ENCODE results near the gene SLC9A7. TPM values are rescaled to one million over a fixed set of nuclear protein-coding genes. Genes with fewer than 3 reads are reported as not detected.

Gene SLC9A7
- total RNA-seq, 2 experiments from 2014 or later = 2.2 to 3.2 TPM

- Histone ChIP-seq H3K4me3 (ENCODE audit: low read length) (no peak overlapping the region), H3K27me3 (ENCODE audit: control insufficient read depth in 1 of 2, insufficient read depth in 2 of 2, low read length in 2 of 2) (no peaks in the 10 kb centered on the region), H3K4me1 (ENCODE audit: insufficient read depth, low read length) (peaks cover 8% of the 10 kb centered on the region), H3K27ac (ENCODE audit: low read depth in 1 of 2, low read length in 2 of 2) (no peak overlapping the region), H3K36me3 (ENCODE audit: insufficient read depth, low read length) (no peaks in the 10 kb centered on the region), H3K9me3 (ENCODE audit: control insufficient read depth in 1 of 2, insufficient read depth in 1 of 2, low read length in 2 of 2) (peaks cover 0 to 8% of the 10 kb centered on the region in 2 experiments)
- H3K36me3 Mint-ChIP-seq (ENCODE audit: low read depth) = peaks cover 15% of the 10 kb centered on the region
- H3K9me3 Mint-ChIP-seq = peaks cover 2% of the 10 kb centered on the region
- POLR2A ChIA-PET = no interaction called here
- TF ChIP-seq CTCF (IDR thresholded peaks at IDR 0.05) = no peak
- H3K4me3 Mint-ChIP-seq = no peak overlapping the region
- ATAC-seq (ENCODE audit: poor library complexity) = no peak
- no peak for DNase-seq
- peaks cover 6% of the 10 kb centered on the region for H3K27me3 Mint-ChIP-seq
- CTCF ChIA-PET = no interaction called here
- H3K27ac Mint-ChIP-seq = no peak overlapping the region
- H3K4me1 Mint-ChIP-seq (ENCODE audit: low read depth) = peaks cover 26% of the 10 kb centered on the region
- intact Hi-C loops (cut with DNase I, micrococcal nuclease) = no loop called here
Observed at GRCh38 chrX:46617906-46618305, 141.0 kb downstream of the SLC9A7 start.

- peak overlapping the region; percentile 23 for H3K27ac Mint-ChIP-seq
- no peak for TF ChIP-seq CTCF (IDR thresholded peaks at IDR 0.05)
Observed at GRCh38 chrX:46611658-46612362, 147.1 kb downstream of the SLC9A7 start.

GRCh38 chrX:46610070-46610658, 148.8 kb downstream of the SLC9A7 start:
- no peak for TF ChIP-seq CTCF (IDR thresholded peaks at IDR 0.05)
- ChIA-PET CTCF (no interaction called here), POLR2A (interaction anchor here (0.8 to 1.9 kb wide), 4 partner anchors 17 to 36 kb away, joined by 3 to 6 read pairs (median 3); no protein-coding TSS in a partner anchor)
- Mint-ChIP-seq H3K27me3 (no peaks in the 10 kb centered on the region), H3K36me3 (ENCODE audit: low read depth) (no peaks in the 10 kb centered on the region), H3K27ac (no peak overlapping the region), H3K9me3 (no peaks in the 10 kb centered on the region), H3K4me3 (no peak overlapping the region), H3K4me1 (ENCODE audit: low read depth) (peaks cover 40% of the 10 kb centered on the region)
- no peaks in the 10 kb centered on the region for H3K27me3 ChIP-seq (ENCODE audit: control insufficient read depth in 1 of 2, insufficient read depth in 2 of 2, low read length in 2 of 2)
- H3K27ac ChIP-seq (ENCODE audit: low read depth in 1 of 2, low read length in 2 of 2) = no peak overlapping the region
- peak in 1 of 14 experiments; percentile 27 for DNase-seq
- intact Hi-C loops (cut with DNase I, micrococcal nuclease) = no loop called here
- no peaks in the 10 kb centered on the region for H3K36me3 ChIP-seq (ENCODE audit: insufficient read depth, low read length)
- H3K4me3 ChIP-seq (ENCODE audit: low read length) = no peak overlapping the region
- peaks cover 26% of the 10 kb centered on the region for H3K4me1 ChIP-seq (ENCODE audit: insufficient read depth, low read length)
- ATAC-seq (ENCODE audit: poor library complexity) = no peak
- H3K9me3 ChIP-seq (ENCODE audit: control insufficient read depth in 1 of 2, insufficient read depth in 1 of 2, low read length in 2 of 2) = no peaks in the 10 kb centered on the region

More at GRCh38 chrX:46611658-46612362, 147.1 kb downstream of the SLC9A7 start:
- peaks cover 26% of the 10 kb centered on the region for H3K4me1 ChIP-seq (ENCODE audit: insufficient read depth, low read length)
- CTCF ChIA-PET = interaction anchor here (0.6 kb wide), 1 partner anchor 21 kb away, joined by 3 read pairs; no protein-coding TSS in a partner anchor
- peak overlapping the region; percentile 81 for H3K4me3 Mint-ChIP-seq
- H3K27me3 ChIP-seq (ENCODE audit: control insufficient read depth in 1 of 2, insufficient read depth in 2 of 2, low read length in 2 of 2) = no peaks in the 10 kb centered on the region
- POLR2A ChIA-PET = interaction anchor here (0.6 to 2.0 kb wide), 10 partner anchors 16 to 50 kb away, joined by 3 to 8 read pairs (median 4); no protein-coding TSS in a partner anchor
- no peaks in the 10 kb centered on the region for H3K9me3 ChIP-seq (ENCODE audit: control insufficient read depth in 1 of 2, insufficient read depth in 1 of 2, low read length in 2 of 2)
- no peaks in the 10 kb centered on the region for H3K9me3 Mint-ChIP-seq
- no peaks in the 10 kb centered on the region for H3K36me3 ChIP-seq (ENCODE audit: insufficient read depth, low read length)
- H3K27me3 Mint-ChIP-seq = peaks cover 2% of the 10 kb centered on the region
- peak in 12 of 14 experiments; percentile 3 to 77 (median 28) for DNase-seq
- intact Hi-C loops (cut with DNase I, micrococcal nuclease) = no loop called here
- H3K36me3 Mint-ChIP-seq (ENCODE audit: low read depth) = no peaks in the 10 kb centered on the region
- ATAC-seq (ENCODE audit: poor library complexity) = peak; percentile 93
- peak overlapping the region; percentile 16 for H3K4me3 ChIP-seq (ENCODE audit: low read length)
- H3K4me1 Mint-ChIP-seq (ENCODE audit: low read depth) = peaks cover 40% of the 10 kb centered on the region
- H3K27ac ChIP-seq (ENCODE audit: low read depth in 1 of 2, low read length in 2 of 2) = no peak overlapping the region
